GM18526 (cell line): Measurements from ENCODE around the gene MLLT6.
A peak's percentile ranks its signal among the peaks of the same experiment; 100 is the strongest.

ENCODE experiments used
- POLR2A ChIP-seq: IDR thresholded peaks from 3 replicates; pipeline ENCODE4 v1.6.1; 2011; ENCODE audit not compliant: insufficient read length; ENCODE audit errors: extremely low read depth

Gene MLLT6

DNA sequence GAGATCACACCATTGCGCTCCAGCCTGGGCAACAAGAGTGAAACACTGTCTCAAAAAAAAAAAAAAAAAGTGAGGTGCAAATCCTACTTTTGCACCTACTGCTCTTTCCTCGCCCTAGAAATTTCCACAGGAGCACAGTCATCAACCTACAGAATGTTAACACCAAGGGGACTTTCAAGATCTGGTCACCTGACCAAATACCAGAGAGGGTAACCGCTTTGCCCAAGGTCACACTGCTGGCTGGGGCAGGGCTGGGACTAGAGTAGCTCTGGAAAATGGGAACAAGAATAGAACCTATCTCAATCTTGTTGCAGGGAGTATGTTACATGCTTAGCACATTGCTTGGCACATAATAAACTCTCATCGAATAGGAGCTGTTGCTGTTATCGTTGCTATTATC is 6.3 kb upstream of the MLLT6 start:
- no peak for TF ChIP-seq POLR2A

DNA sequence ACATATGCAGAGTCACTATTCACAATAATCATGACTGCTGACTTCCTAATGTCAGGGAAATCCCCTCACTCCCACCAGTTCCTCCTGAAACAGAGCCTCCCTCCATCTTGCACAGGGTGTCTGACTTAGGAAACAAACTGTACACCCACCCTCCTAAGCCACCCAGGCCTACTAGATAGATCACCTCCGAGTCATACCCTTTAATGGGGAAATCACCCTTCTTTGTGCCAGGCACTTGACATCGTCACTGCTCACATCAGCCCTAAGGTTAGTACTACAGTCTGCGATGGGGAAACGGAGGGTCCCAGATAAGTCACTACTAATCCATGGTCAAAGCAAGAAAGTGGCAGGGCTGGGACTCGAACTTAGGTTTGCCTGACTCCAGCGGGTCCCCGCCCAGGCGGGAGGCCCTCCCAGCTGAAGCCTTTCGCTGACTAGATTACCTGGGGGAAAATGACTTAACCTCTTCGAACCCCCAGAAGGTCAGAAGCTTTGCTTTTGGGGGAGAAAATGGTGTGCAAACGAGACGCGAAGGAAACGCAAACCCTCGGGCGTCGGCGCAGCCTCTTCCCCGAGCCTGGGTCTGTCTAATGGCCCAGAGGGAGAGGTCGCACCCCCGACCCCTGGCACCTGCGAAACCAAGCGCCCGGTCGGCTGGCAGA is 3.4 kb upstream of the MLLT6 start:
- TF ChIP-seq POLR2A, result no peak

GRCh38 chr17:38702166-38702915 is 2.7 kb upstream of the MLLT6 start:
- peak; percentile 89 for TF ChIP-seq POLR2A

DNA sequence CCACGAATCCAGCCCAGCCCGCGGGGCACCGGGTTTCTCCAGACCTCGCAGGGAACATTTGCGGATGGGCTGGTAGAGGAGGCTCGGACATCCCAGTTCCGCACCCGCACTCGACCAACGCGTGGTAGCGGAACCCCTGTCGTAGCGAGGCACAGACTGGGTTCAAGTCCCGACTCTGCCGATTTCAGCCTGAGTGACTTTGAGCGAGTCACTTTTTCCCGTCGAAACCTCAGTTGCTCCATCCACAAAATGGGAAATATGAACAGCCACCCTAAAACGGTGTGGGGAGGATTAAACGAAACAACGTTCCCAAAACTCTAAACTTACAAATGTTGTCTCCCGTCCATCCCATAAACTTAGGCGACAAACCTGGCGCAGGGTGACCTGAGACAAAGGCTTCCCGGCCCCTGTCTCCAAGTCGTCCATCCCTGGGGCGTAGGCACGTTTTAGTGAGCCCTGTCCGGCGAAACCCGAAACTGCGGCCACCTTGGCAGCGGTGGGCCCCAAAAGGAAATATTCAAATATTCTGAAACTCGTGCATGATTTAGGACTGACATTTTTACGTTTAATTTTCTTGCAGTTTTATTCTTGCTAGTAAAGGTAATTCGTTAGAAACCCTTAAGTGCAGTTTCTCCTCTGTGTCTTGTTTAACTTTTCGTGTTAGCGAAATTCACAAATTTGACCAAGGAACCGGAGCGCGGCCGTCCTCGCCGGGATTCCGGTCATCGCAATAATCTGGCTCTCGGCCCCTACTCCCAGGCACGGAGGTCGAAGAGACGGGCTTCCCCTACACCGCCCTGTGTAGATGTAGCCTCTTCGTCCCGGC is 1.9 kb upstream of the MLLT6 start:
- peak; percentile 51 for TF ChIP-seq POLR2A

GRCh38 chr17:38703742-38704605 is 1.1 kb upstream of the MLLT6 start:
- peak; percentile 48 for TF ChIP-seq POLR2A

GRCh38 chr17:38705523-38705802 is 390 bp downstream of the MLLT6 start:
- no peak for TF ChIP-seq POLR2A

DNA sequence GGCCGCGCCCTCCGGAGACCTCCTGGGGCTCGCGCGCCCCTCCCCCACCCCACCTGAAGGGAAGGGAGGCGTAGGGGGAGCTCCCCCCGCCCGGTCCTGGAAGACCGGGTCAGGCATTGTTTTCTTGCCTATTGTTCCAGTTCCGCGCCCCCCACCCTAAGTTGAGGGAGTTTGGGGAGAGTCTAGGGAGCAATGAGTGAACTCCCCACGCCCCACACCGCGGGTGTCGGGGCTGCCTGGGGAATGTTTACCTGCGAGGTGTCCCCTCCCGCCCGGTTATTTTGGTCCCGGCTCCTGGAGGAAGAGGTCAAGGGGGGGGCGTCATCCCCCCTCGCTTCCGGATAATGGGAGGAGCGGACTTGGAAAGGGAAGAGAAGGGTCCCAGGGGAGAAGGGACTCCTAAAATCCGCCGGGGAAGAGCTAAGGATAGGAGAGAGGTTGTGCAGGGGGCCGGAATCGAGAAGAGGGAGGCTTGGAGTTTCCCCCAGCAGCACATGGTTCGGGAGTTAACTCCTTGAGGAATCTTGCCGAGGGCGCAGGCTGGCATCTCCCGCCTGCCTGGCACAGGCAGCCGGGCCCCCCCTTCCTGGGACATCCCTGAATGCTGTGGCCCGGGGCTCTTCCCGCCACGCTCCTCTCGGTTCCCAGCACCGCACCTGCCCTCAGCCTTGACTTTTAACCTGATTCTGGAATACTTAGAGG is 881 bp downstream of the MLLT6 start:
- TF ChIP-seq POLR2A, result peak; percentile 10

GRCh38 chr17:38706505-38707216 is 1.6 kb downstream of the MLLT6 start:
- peak; percentile 7 for TF ChIP-seq POLR2A

DNA sequence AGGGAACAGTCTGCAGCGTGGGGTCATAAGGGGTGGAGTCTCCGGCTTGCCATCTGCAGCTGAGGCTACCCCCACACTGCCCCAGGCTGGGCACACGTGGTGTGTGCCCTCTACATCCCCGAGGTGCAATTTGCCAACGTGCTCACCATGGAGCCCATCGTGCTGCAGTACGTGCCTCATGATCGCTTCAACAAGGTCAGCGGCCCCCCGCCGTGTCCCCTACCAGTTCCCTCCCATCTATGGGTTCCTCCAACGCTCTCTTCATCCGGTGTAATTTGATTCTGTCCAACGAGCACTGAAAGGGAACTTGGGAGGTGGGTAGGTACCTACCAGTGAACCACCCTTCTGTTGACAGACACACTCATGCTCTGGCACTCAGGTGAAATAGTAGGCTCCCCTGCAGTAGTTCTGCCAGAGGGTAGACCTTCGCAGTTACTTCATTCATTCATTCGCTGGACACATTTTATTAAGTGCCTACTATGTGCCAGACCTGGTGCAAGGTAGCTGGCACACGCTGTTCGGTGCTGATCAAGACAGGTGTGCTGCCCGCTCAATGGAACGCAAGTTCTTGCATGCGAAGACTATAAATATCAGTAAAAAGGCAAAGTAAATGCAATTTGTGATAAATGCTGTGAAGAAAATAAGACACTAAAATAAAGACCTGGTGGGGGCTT is 2.7 kb downstream of the MLLT6 start:
- TF ChIP-seq POLR2A, result no peak

DNA sequence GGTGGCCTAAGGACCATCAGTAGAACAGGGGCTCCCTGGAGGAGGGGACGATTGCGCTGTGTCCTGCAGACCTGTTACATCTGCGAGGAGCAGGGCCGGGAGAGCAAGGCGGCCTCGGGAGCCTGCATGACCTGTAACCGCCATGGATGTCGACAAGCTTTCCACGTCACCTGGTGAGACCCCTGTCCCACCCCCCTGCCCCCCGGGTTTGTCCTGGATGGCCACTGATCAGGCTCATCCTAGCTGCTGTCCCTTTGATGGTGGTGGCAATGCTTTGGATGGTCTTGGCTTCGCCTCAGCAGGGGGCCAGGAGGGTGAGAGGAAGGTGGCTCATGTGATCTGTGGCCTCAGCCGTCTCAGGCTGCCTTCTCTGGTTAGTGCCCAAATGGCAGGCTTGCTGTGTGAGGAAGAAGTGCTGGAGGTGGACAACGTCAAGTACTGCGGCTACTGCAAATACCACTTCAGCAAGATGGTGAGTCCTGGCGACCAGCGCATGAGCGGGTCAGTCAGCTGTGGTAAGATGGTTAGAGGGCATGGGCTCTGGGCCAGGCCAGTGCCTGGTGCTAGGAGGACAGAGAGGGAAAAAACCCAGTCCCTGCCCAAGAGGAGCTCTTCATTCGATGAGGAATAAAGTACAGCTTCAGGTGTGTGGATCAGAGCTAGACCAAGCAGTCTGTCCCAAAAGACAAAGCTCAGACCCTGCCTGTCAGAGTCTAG is 4.2 kb downstream of the MLLT6 start:
- no peak for TF ChIP-seq POLR2A

GRCh38 chr17:38709864-38710603 is 5.0 kb downstream of the MLLT6 start:
- TF ChIP-seq POLR2A, result no peak

DNA sequence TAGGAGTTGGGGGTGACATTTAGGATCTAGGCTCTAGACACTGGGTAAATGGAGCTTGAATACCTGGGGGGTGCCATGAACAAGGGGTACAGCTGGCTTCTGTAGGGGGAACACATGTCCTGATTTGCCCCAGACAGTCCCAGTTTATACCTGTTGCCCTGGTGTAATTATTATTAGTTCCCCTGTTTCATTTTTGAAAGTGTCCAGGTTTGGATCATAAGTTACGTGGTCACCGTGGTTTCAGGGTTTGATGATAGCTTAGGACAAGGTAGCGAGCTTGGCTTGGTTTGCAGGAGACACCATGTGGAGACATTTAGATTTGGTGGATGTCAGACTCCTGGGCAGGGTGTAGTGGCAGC is 5.5 kb downstream of the MLLT6 start:
- no peak for TF ChIP-seq POLR2A

DNA sequence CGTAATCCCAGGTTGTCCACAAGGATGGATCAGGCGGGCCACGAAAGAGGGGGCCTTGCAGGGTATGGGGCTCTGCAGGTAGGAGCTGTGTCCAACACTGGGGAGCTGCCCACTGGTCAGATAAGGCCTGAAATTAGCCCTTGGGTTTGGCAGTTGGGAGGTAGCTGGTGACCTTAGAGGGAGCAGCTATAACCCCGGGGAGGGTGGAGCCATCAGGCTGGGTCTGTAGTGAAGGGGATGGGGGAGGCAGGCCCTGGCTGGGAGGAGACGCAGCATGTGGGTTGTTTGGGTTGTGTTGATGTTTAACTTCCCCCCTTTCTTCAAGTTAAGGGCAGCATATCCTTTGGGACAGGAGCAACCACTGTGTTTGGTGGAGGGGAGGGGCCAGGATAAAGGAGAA is 5.9 kb downstream of the MLLT6 start:
- no peak for TF ChIP-seq POLR2A
